ENCODE results near the gene MLN. TPM values are rescaled to one million over a fixed set of nuclear protein-coding genes. Genes with fewer than 3 reads are reported as not detected.

MLN gene
- total and polyA plus RNA-seq, 2 donors (not counting 1 experiment from before 2014, with no cell fraction given): not detected

DNA sequence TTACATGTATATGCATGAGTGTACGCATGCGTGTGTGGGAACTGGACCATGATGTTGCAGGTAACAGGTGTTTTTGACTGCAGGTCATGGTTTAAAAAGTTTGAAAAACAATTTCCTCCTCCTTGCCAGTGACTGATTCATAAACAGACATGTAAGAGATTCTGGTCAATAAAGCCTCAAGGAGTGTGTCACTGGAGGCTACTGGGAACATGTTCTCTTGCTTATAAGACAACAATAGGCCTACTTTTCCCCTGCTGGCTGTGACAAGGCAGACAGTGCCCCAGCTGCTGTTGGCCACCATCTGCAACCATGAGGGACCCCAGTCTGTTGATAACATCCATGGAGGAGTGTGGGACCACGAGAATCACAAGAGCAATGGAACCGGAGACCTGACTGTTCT is 27.6 kb downstream of the MLN start:
- DNase-seq (no peak), ATAC-seq (ENCODE audit: low read depth) (no peak)
- intact Hi-C loops (cut with micrococcal nuclease): no loop called here
- TF ChIP-seq, protein P1, sequence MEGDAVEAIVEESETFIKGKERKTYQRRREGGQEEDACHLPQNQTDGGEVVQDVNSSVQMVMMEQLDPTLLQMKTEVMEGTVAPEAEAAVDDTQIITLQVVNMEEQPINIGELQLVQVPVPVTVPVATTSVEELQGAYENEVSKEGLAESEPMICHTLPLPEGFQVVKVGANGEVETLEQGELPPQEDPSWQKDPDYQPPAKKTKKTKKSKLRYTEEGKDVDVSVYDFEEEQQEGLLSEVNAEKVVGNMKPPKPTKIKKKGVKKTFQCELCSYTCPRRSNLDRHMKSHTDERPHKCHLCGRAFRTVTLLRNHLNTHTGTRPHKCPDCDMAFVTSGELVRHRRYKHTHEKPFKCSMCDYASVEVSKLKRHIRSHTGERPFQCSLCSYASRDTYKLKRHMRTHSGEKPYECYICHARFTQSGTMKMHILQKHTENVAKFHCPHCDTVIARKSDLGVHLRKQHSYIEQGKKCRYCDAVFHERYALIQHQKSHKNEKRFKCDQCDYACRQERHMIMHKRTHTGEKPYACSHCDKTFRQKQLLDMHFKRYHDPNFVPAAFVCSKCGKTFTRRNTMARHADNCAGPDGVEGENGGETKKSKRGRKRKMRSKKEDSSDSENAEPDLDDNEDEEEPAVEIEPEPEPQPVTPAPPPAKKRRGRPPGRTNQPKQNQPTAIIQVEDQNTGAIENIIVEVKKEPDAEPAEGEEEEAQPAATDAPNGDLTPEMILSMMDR (IDR thresholded peaks at IDR 0.05): no peak
- no peak for TF ChIP-seq EZH2 (IDR thresholded peaks at IDR 0.05; ENCODE audit: borderline replicate concordance, insufficient read depth, low read depth, low read length, poor library complexity, severe bottlenecking)
- Histone ChIP-seq H3K4me3 (ENCODE audit: control extremely low read depth in 1 of 5, extremely low read depth in 1 of 5, insufficient read depth in 1 of 5, low read depth in 2 of 5, low read length in 4 of 5) (no peak overlapping the region), H3K4me1 (ENCODE audit: control insufficient read depth in 2 of 2, insufficient read depth in 2 of 2, low read length in 2 of 2) (peaks cover 0 to 6% of the 10 kb centered on the region in 2 donors), H3K79me2 (ENCODE audit: control insufficient read depth, insufficient read depth, low read length) (peaks cover 13% of the 10 kb centered on the region), H3K27me3 (replicated peaks in 1 of 4; ENCODE audit: control extremely low read depth in 1 of 4, control insufficient read depth in 3 of 4, insufficient read depth in 4 of 4, low read length in 3 of 4) (no peaks in the 10 kb centered on the region), H3K9me3 (ENCODE audit: control extremely low read depth in 1 of 3, control insufficient read depth in 2 of 3, insufficient read depth in 1 of 3, low read length in 2 of 3) (no peaks in the 10 kb centered on the region), H2AFZ (ENCODE audit: insufficient read depth, low read depth, low read length, poor library complexity, severe bottlenecking) (no peak overlapping the region), H4K20me1 (ENCODE audit: control insufficient read depth, insufficient read depth, low read length, poor library complexity, severe bottlenecking) (peaks cover 68% of the 10 kb centered on the region), H3K9ac (ENCODE audit: low read length) (no peak overlapping the region), H3K27ac (ENCODE audit: low read length in 2 of 2) (no peak overlapping the region), H3K4me2 (replicated peaks; ENCODE audit: low read depth, low read length, poor library complexity, severe bottlenecking) (no peak overlapping the region), H3K36me3 (replicated peaks in 1 of 2; ENCODE audit: control extremely low read depth in 1 of 2, control insufficient read depth in 1 of 2, extremely low read depth in 1 of 2, insufficient read depth in 2 of 2, low read length in 1 of 2) (peaks cover 5 to 84% of the 10 kb centered on the region in 2 experiments)
- no peak overlapping the region for H3K4me3 Mint-ChIP-seq
- H3K9me3 Mint-ChIP-seq (ENCODE audit: insufficient read depth): no peaks in the 10 kb centered on the region
- H3K27me3 Mint-ChIP-seq: no peaks in the 10 kb centered on the region
- ChIA-PET CTCF (no interaction called here), POLR2A (no interaction called here)
- H3K4me1 Mint-ChIP-seq: peaks cover 6% of the 10 kb centered on the region
- 90% methylated on average over 2 of the region's 4 CpGs for WGBS (ENCODE audit: insufficient coverage)
- no peak overlapping the region for H3K27ac Mint-ChIP-seq

DNA sequence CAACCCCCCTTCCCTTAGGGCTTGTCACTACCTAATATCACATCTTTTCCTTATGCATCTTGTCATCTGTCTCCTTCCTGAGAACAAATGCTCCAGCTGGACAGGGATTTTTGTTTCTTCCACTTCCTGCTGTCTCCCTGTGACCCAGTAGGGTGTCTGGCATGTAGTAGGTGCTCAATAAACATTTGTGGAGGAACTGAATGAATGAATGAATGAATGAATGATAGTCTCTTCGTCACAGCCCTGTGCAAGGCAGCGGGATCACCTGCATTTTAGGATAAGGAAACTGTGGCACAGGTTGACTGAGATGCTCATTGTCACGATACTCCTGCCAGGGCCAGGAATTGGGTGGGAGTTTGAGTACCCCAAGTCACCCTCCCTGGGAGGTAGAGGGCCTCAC is 29.0 kb downstream of the MLN start:
- ChIA-PET CTCF (interaction anchor here (0.7 to 8.1 kb wide), 3 partner anchors 11 to 659 kb away, joined by 3 to 48 read pairs (median 3); partner anchors contain the start of gene LEMD2), POLR2A (interaction anchor here (0.6 to 0.7 kb wide), 2 partner anchors 38 to 582 kb away, joined by 3 to 5 read pairs; no protein-coding TSS in a partner anchor)
- Histone ChIP-seq H3K4me1 (ENCODE audit: control insufficient read depth in 2 of 2, insufficient read depth in 2 of 2, low read length in 2 of 2) (peaks cover 0 to 6% of the 10 kb centered on the region in 2 donors), H3K4me2 (replicated peaks; ENCODE audit: low read depth, low read length, poor library complexity, severe bottlenecking) (no peak overlapping the region), H3K9ac (ENCODE audit: low read length) (no peak overlapping the region), H3K27ac (ENCODE audit: low read length in 2 of 2) (no peak overlapping the region), H3K27me3 (replicated peaks in 1 of 4; ENCODE audit: control extremely low read depth in 1 of 4, control insufficient read depth in 3 of 4, insufficient read depth in 4 of 4, low read length in 3 of 4) (no peaks in the 10 kb centered on the region), H3K4me3 (ENCODE audit: control extremely low read depth in 1 of 5, extremely low read depth in 1 of 5, insufficient read depth in 1 of 5, low read depth in 2 of 5, low read length in 4 of 5) (no peak overlapping the region), H3K79me2 (ENCODE audit: control insufficient read depth, insufficient read depth, low read length) (peaks cover under 1% of the 10 kb centered on the region), H3K9me3 (ENCODE audit: control extremely low read depth in 1 of 3, control insufficient read depth in 2 of 3, insufficient read depth in 1 of 3, low read length in 2 of 3) (no peaks in the 10 kb centered on the region), H4K20me1 (ENCODE audit: control insufficient read depth, insufficient read depth, low read length, poor library complexity, severe bottlenecking) (peaks cover 62% of the 10 kb centered on the region), H3K36me3 (replicated peaks in 1 of 2; ENCODE audit: control extremely low read depth in 1 of 2, control insufficient read depth in 1 of 2, extremely low read depth in 1 of 2, insufficient read depth in 2 of 2, low read length in 1 of 2) (peaks cover 5 to 70% of the 10 kb centered on the region in 2 experiments), H2AFZ (ENCODE audit: insufficient read depth, low read depth, low read length, poor library complexity, severe bottlenecking) (no peak overlapping the region)
- 90% methylated on average over 2 of the region's 3 CpGs for WGBS (ENCODE audit: insufficient coverage)
- H3K9me3 Mint-ChIP-seq (ENCODE audit: insufficient read depth): no peaks in the 10 kb centered on the region
- TF ChIP-seq, protein P1 (IDR thresholded peaks at IDR 0.05): no peak
- TF ChIP-seq EZH2 (IDR thresholded peaks at IDR 0.05; ENCODE audit: borderline replicate concordance, insufficient read depth, low read depth, low read length, poor library complexity, severe bottlenecking): no peak
- no peak for ATAC-seq (ENCODE audit: low read depth)
- intact Hi-C loops (cut with micrococcal nuclease): no loop called here
- H3K27me3 Mint-ChIP-seq: no peaks in the 10 kb centered on the region
- no peak for DNase-seq
- H3K27ac Mint-ChIP-seq: no peak overlapping the region
- peaks cover 8% of the 10 kb centered on the region for H3K4me1 Mint-ChIP-seq
- no peak overlapping the region for H3K4me3 Mint-ChIP-seq

Data from B cell (primary cell).